ENCODE results near the gene NUDT3. TPM values are rescaled to one million over a fixed set of nuclear protein-coding genes. Genes with fewer than 3 reads are reported as not detected.
A peak's percentile ranks its signal among the peaks of the same experiment; 100 is the strongest.
"Not testable (repeated sequence)": the region's sequence is repeated elsewhere in the genome, so short reads cannot be mapped to it uniquely, and the experiment has no call there.

Gene NUDT3
- total RNA-seq, 1 donor from 2014 or later: 47.6 TPM

DNA sequence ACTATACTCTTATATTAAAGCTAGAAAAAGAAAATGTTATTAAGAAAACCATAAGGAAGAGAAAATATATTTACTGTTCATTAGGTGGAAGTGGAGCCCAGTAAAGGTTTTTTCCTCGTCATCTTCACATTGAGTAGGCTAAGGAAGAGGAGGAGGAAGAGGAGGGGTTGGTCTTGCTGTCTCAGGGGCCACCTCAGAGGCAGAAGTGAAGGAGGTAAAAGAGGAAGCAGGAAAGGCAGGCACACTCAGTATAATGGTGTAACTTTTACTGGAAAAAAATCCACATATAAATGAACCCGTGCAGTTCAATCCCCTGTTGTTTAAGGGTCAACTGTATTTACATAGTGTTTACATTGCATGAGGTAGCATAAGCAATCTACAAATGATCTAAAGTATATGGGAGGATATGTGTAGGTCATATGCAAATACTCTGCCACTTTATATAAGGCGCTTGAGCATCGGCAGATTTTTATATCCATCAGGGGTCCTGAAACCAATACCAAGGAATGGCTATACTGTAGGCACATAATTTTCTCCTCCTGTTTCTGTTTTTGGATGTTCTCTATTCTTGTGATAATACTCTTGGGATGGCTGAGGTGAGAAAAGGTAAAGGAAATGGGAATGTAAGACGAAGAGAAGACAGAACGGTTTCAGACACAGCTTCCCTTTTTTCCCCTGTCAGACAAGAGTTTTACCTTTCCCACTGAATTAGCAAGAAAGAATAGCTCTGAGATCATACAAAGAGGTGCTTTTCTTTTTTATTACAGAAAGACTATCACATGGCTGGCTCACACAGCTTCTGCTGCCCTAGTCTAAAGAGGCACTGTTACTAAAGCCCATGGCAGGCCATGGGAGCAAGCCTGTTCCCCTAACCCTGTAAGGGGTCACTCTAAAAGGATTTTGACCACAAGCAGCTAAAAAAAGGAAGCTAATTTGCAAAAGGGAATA is 59.9 kb downstream of the NUDT3 start:
- ATAC-seq: no peak

DNA sequence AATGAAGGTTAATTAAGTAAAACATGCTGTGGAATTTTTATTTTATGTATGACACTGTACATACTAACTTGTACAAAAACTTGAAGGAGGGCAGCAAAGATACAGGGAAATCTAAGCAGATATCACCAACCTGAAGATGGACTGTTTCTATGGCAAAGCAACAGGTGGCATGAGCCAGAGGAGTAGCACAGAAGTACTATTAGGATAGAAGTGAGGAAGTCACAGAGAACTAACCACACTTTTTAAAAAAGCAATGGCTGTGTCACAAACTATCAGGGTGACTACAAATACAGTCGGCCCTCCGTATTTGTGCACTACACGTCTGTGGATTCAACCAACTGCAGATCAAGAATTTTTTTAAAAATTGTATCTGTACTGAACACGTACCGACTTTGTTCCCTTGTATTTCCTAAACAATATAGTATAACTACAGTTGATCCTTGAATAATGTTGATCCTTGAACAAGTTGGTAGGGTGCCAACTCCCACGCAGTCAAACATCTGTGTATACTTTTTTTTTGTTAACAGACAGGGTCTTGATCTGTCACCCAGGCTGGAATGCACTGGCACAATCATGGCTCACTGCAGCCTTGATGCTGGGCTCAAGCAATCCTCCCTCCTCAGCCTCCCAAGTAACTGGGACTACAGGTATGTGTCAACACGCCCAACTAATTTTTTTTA is 61.0 kb downstream of the NUDT3 start:
- intact Hi-C loops (cut with DNase I): loop anchor here (5.0 kb wide), 1 partner anchor 34 kb away; no protein-coding TSS in a partner anchor
- no peak for DNase-seq (ENCODE audit: missing footprints)
- no peak for ATAC-seq

More for the DNA sequence above, 59.9 kb downstream of the NUDT3 start:
- DNase-seq (ENCODE audit: missing footprints): no peak
- intact Hi-C loops (cut with DNase I): loop anchor here (5.0 kb wide), 1 partner anchor 35 kb away; no protein-coding TSS in a partner anchor

DNA sequence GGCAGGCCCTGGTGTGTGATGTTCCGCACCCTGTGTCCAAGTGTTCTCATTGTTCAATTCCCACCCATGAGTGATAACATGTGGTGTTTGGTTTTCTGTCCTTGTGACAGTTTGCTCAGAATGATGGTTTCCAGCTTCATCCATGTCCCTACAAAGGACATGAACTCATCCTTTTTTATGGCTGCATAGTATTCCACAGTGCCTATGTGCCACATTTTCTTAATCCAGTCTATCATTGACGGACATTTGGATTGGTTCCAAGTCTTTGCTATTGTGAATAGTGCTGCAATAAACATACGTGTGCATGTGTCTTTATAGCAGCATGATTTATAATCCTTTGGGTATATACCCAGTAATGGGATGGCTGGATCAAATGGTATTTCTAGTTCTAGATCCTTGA is 62.7 kb downstream of the NUDT3 start:
- not testable (repeated sequence) for DNase-seq (ENCODE audit: missing footprints); ATAC-seq
- intact Hi-C loops (cut with DNase I): loop anchor here (5.0 kb wide), 2 partner anchors 33 to 37 kb away; no protein-coding TSS in a partner anchor

DNA sequence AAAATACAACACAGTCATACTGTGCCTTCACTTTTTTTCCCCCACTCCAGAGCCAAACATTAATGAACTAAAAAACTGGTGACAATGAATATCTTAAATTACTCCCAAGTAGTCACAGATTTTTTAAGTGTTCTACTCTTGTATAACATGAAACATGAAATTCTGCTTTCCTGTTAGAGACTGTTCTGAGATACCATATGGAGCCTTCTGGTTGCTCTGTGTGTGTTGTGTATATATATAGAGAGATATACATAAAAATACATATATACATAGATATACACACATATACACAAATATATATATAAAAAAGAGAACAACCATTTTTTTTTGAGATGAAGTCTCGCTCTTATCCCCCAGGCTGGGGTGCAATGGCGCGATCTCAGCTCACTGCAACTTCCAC is 63.5 kb downstream of the NUDT3 start:
- no peak for DNase-seq (ENCODE audit: missing footprints)
- ATAC-seq: no peak
- intact Hi-C loops (cut with DNase I): loop anchor here (5.0 kb wide), 1 partner anchor 38 kb away; no protein-coding TSS in a partner anchor

DNA sequence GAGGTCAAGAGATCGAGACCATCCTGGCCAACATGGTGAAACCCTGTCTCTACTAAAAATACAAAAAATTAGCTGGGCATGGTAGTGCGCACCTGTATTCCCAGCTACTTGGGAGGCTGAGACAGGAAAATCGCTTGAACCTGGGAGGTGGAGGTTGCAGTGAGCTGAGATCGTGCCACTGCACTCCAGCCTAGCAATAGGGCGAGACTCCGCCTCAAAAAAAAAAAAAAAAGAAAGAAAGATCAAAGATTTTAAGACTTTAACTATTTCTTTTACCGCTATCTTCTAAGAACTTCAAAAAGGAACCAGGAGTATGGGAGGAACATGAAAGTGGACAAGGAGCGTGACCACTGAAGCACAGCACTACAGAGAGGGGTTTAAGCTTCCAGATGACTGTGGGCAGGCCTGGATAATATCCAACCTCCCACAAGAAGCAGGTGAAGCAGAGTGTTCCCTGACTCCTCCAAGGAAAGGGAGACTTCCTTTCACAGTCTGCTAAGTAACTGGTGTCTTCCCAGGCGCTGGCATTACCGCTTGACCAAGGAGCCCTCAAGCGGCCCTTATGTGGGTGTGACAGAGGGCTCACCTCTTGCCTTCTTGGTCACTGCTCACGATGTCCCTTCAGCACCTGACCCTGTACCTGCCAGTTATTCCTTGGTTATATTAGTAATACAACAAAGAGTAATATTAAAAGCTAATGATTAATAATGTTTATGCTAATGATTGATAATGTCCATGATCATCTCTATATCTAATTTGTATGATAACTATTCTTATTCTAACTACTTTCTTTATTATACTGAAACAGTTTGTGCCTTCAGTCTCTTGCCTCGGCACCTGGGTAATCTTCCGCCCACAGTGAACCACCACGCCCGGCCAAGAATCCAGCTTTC is 64.9 kb downstream of the NUDT3 start:
- intact Hi-C loops (cut with DNase I): loop anchor here (5.0 kb wide), 1 partner anchor 40 kb away; no protein-coding TSS in a partner anchor

DNA sequence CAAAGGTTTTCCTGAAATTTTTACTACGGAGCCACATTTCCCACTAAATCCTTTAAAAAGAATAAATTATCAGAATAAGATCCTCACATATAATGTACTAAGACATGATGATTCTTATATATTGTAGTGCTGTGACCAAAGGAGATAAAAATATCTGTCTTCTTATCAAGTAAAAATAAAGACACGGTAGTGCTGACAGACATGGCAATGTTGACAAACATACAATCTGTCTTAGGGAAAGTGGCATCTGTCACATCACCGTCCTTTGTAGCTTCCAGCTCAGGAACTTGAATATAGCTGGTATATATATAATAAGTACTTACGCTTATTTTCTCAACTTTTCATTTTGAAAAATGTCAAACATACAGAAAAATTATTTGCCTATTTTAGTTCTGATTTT is 66.8 kb downstream of the NUDT3 start:
- no peak for DNase-seq (ENCODE audit: missing footprints)
- intact Hi-C loops (cut with DNase I): loop anchor here (5.0 kb wide), 1 partner anchor 42 kb away; no protein-coding TSS in a partner anchor
- ATAC-seq: no peak

More for the DNA sequence above, 64.9 kb downstream of the NUDT3 start:
- ATAC-seq; DNase-seq (ENCODE audit: missing footprints): not testable (repeated sequence)

DNA sequence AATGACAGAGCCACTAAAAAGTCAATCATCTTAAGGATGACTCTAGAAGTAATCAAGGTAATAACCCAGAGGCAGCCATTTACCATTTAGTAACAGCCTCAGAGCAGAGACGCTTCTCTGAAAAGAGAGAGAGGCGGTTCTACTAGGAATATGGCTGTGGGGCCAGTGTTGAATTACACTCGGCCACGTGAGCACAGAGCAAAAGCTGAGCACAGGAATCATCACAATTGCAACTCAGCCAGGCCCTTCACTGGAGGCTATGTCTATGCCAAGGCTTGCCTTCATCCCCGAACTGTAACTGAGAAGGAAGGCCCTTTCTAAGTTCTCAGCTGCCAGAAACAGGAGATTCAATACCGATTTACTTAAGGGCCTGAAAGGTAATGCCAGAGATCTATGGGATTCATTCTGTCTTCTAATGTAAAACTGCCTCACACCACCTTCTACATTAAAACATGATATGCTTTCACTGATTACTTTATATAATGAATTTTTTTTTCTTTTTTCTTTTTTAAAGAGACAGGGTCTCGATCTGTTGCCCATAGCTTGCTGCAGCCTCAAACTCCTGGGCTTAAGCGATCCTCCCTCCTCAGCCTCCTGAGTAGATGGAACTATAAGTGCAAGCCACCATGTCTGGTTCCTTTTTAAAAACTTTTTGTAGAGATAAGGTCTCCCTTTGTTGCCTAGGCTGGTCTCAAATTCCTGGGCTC is 67.6 kb downstream of the NUDT3 start:
- DNase-seq (ENCODE audit: missing footprints) (no peak), ATAC-seq (peak; percentile 89)
- intact Hi-C loops (cut with DNase I): loop anchor here (5.0 kb wide), 1 partner anchor 42 kb away; no protein-coding TSS in a partner anchor

DNA sequence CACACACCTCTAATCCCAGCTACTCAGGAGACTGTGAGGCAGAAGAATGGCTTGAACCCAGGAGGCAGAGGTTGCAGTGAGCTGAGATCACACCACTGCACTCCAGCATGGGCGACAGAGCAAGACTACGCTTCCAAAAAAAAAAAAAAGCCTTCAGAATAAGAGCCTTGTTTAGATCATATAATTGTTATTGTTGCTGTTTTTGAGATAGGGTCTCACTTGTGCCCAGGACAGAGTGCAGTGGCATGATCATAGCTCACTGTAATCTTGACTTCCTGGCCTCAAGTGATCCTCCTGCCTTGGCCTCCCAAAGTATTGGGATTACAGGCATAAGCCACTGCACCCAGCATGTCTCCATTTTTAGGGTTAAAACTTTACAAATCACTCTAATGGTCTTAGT is 68.2 kb downstream of the NUDT3 start:
- intact Hi-C loops (cut with DNase I); ATAC-seq; DNase-seq (ENCODE audit: missing footprints): not testable (repeated sequence)

DNA sequence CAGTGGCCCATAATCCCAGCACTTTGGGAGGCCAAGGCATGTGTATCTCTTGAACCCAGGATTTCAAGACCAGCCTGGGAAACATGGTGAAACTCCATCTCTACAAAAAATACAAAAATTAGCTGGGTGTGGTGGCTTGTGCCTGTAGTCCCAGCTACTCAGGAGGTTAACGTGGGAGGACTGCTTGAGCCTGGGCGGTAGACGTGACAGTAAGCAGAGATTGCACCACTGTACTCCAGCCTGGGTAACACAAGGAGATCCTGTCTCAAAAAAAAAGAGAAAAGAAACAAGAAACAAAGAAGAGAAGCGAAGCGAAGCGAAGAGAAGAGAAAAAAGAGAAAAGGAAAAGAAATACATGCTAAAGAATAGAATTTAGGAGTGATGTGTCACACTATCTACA is 69.2 kb downstream of the NUDT3 start:
- intact Hi-C loops (cut with DNase I): no loop called here
- DNase-seq (ENCODE audit: missing footprints) (no peak), ATAC-seq (no peak)

DNA sequence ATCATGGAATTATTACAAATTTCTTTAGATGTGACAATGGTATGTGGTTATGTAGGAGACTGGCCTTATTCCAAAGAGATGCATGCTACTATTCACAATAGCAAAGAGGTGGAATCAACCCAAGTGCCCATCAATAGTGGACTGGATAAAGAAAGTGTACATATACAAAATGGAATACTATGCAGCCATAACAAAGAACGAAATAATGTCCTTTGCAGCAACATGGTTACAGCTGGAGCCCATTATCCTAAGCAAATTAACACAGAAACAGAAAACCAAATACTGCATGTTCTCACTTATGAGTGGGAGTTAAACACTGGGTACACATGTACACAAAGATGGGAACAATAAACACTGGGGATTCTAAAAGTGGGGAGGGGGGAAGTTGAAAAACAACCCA is 69.7 kb downstream of the NUDT3 start:
- no peak for DNase-seq (ENCODE audit: missing footprints)
- no peak for ATAC-seq
- intact Hi-C loops (cut with DNase I): no loop called here

DNA sequence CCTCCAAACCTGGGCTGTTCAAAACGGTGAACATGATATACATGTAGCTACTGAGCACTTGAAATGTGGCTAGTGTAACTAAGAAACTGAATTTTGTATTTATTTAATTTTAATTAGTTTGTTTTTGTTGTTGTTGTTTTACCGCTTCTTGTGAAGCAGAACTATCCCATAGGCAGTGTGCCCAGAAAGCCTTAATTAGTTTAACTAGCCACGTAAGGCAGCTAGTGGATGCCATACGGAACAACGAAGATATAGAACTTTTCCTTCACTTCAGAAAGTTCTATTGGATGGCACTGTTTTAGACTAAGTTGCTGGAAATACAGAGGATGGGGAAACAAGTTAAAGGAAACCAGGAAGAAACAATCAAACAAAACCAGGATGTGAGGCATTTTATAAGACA is 70.6 kb downstream of the NUDT3 start:
- intact Hi-C loops (cut with DNase I): no loop called here
- DNase-seq (ENCODE audit: missing footprints) (no peak), ATAC-seq (no peak)

DNA sequence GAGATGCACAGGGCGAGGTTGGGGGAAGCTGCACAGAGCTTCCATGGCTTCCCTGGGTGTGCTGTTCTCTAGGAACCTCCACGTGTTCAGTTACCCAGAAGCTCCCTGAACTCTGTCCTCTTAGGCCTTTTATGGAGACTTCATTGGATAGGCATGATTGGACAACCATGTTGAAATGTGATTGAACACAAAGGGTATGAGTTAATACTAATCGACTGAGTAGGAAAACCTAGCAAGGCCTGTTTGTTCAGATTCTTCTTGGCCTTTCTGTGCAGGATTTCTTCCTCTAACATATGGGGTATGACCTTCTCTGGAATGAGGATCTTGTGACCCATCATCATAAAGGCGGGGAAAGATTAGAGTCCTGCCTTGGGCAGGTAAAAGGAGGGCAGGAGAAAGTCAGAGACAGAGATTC is 73.0 kb downstream of the NUDT3 start:
- intact Hi-C loops (cut with DNase I): no loop called here
- no peak for DNase-seq (ENCODE audit: missing footprints)
- ATAC-seq: no peak

DNA sequence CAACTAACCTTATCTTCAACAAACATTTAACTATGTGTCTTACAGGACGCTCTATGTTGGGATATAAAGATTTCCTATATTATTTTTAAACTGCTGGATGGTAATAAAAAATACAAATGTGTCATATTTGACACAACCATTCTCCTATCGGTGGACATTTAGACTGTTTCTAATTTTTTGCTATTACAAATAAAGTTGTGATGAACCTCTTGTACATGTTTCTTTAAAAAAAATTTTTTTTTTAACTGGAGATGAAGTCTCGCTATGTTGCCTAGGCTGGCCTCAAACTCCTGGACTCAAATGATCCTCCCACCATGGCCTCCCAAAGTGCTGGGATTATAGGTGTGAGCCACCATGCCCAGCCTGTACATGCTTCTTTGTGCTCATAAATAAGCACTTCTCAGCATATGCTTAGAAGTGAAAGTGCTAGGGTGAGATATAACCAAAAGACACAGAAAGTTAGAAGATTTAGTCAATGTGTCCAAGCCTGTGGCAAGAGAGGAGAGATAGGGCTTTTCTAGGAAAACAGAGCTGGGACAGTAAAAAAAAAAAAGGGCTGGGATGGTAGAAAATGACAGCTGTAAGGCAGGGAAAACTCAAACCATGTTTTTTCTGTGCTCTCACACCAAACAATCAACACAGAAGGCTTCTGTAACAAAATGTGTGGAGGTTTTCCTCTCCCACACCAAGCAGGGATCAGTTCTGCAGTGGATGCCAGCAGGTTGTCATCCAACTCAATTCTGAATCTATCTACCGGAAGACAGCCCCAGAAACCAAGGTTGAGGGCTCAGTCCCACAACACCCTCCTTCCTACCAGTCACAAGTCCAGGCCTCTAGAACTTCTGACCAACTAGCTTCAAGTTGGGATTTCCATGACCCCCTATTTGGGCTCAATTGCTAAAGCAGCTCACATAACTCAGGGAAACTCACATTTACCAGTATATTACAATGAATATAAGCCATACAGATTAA is 73.7 kb downstream of the NUDT3 start:
- ATAC-seq (no peak), DNase-seq (ENCODE audit: missing footprints) (no peak)
- intact Hi-C loops (cut with DNase I): no loop called here

DNA sequence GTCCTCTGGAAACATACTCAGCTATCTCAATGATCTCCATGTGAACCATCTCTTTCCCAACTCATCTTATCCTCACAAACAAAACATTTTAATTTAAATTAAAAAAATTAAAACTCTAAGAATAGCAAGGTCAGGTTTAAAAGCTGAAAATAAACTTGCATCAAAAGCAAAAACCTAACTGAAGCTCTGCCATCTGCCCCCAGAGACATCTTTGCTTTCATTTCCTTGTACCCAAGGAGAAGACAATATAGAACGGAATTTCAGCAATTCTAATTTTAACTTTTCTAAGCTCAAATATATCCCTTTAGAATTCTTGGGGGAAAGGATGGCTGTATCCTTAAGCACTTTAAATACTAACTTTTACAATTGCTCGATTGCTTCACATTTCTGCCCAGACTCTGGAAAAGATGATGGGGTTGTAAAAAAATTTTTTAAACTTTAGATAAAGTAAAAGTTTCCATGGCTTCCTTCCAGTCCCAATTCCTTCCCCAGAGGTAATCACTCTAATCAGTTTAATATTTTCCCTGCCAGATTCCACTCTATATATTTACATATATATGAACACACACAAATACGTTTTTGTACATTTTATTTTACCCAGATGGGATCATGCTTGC is 74.5 kb downstream of the NUDT3 start:
- ATAC-seq (no peak), DNase-seq (ENCODE audit: missing footprints) (no peak)
- intact Hi-C loops (cut with DNase I): no loop called here

DNA sequence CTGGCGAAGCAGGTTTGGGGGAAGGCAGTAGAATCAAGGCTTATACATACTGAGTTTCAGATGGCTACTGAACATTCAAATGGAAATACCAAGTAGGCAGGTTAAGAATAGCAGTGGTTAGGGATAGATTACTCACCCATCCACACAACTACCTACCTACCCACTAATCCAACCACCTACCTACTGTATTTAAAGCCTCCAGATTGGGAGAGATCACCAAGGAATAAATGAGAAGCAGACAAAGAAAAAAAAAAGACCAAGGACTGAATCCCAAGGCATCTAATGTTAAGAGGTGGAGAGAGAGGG is 75.3 kb downstream of the NUDT3 start:
- ATAC-seq: no peak
- no peak for DNase-seq (ENCODE audit: missing footprints)
- intact Hi-C loops (cut with DNase I): no loop called here

DNA sequence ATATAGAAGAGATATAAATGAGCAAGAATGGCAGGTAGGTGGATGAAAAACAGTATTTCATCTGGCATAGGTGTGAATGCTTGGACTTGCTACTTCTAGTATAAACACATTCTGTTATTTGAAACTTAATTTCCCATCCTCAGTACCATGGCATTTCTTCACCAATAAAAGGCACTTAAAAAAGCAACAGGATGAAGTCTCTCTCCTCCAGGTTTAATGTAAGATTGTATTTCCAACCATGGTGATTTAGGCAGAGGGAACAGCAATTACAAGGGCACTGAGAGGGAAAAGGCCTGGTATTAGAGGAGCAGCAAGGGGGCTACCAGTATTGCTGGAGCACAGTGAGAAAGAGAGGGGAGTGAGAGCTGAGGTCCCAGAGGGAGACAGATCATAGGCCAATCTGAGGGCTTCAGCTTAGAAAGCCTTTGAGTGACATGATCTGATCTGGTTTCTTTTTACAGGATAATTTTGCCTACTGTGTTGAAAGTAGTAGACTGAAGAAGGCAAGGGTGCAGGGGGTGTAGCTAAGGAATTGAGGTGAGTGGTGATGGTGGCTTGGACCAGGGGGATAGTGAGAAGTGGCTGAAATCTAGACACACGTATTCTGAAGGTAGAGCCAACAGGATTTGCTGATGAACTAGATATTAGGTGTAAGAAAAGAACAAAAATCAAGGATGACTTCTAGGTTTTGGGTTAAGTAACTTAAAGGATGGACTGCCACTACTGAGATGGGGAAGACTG is 75.9 kb downstream of the NUDT3 start:
- intact Hi-C loops (cut with DNase I): no loop called here
- DNase-seq (ENCODE audit: missing footprints) (no peak), ATAC-seq (no peak)
